NCI-H2196 treated with DMSO at 0.1 percent for 48 hours (cell line): ENCODE data around the gene MPHOSPH9.
"Not testable (repeated sequence)": the region's sequence is repeated elsewhere in the genome, so short reads cannot be mapped to it uniquely, and the experiment has no call there.

Experiments
- DNase-seq: peaks from one replicate; lab custom pipeline; 2025; ENCODE audit not compliant: unreplicated experiment; lab: John Stamatoyannopoulos, UW

The MPHOSPH9 gene

GRCh38 chr12:123231931-123232330, 1.0 kb downstream of the MPHOSPH9 start:
- DNase-seq, result no peak

GRCh38 chr12:123229051-123229450, 3.9 kb downstream of the MPHOSPH9 start:
- DNase-seq, result no peak

DNA sequence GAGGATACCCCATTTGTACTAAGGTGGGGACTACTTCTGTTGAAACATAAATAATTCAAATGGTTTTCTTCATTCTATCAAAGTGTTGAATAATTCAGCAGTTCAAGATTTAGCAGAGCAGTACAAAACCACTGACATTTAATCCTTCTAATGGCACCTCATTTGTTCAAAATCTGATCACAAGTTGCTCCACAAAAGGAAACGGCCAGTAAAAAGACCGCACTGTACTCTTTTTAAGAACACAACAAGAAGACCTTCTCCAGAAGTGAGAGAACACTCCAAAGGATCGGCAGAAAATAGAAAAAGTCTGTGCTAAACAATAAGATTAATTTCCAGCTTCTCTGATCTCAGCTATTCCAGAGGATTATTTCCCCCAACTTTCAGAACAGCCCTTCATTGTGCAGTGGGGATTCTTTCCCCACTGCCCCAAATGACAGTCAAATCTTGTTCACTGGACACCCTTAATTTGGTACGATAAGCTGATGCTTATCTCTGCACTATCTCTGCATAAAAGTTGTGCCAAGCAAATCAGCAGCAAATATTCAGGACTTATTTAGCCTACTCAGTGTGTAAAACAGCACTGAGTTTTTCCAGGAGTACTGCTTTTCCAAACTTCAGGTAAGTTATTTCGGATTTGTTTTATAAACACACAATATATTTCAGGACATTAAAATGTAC, 5.2 kb downstream of the MPHOSPH9 start:
- DNase-seq, result no peak

- no peak for DNase-seq
Measured at GRCh38 chr12:123225443-123225842, 7.5 kb downstream of the MPHOSPH9 start.

GRCh38 chr12:123223241-123223668, 9.7 kb downstream of the MPHOSPH9 start:
- no peak for DNase-seq

GRCh38 chr12:123207815-123208214, 25.1 kb downstream of the MPHOSPH9 start:
- DNase-seq, result not testable (repeated sequence)

- DNase-seq, result not testable (repeated sequence)
Measured at GRCh38 chr12:123206794-123207193, 26.1 kb downstream of the MPHOSPH9 start.

GRCh38 chr12:123200414-123200813, 32.5 kb downstream of the MPHOSPH9 start:
- no peak for DNase-seq

DNA sequence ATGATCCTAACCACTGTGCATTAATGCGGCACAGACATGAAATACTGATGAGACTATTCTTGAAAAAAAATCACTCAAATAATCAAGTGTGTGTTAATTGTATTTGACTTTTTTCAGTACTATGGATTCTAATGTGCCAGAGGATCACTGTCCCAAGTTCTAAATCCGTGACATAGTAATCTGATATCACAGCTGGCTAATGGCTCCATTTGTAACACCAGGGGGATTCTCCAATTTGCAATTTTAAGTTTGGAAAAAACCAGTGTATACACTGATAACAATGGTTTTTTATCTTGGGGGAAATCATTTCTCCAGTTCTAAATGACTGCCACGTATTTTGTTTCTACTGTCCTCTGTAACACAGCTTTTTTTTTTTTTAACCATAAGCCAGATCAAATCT, 33.0 kb downstream of the MPHOSPH9 start:
- no peak for DNase-seq

DNA sequence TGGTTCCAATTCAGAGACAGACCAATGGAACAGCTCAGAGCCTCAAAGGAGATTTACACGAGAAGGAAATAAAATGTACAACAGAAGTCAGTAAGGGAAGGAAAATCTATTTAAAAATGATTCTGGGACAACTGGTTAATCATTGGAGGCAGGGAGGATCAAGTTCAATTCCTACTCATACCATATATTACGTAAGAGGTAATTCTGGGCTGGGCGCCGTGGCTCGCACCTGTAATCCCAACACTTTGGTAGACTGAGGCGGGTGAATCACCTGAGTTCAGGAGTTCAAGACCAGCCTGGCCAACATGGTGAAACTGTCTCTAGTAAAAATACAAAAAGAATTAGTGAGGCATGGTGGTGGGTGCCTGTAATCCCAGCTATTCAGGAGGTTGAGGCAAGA, 45.3 kb downstream of the MPHOSPH9 start:
- no peak for DNase-seq

DNA sequence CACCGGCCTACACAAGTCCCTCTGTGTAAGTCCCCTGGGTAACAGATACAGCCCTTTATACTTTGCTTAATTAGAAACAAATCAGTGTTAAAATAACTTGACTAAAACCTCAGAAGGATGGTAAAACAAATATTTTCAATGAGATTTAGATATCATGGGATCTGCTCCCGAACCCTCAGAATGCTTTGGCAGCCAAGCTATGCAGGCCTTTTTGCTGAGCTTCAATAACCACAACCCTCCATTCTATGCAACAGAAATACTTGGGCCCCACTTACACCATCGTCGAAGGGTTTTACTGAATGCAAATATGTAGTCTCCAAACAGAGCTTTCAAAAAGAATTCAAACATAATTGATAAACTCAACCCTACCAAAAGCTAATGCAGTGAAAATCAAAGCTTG, 52.8 kb downstream of the MPHOSPH9 start:
- DNase-seq, result no peak

GRCh38 chr12:123171967-123172366, 61.0 kb downstream of the MPHOSPH9 start:
- DNase-seq, result no peak

DNA sequence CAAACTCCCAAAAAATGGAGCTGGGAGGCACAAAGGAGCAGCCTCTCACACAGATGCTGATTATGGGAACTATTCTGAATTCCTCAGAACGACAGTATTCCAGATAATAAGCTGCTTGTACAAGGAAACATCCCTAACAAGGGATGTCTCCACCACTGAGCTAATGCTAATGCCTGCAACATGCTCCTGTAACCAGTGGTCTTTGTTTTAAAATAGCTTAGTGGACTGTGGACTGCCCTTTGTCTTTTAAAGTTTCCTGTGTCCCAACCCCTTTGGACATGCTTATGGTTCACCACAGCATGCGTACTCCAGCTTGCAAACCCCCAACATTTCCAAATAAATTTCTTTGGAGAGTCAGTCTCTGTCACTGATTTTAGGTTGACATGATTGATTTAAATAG, 65.6 kb downstream of the MPHOSPH9 start:
- no peak for DNase-seq

DNA sequence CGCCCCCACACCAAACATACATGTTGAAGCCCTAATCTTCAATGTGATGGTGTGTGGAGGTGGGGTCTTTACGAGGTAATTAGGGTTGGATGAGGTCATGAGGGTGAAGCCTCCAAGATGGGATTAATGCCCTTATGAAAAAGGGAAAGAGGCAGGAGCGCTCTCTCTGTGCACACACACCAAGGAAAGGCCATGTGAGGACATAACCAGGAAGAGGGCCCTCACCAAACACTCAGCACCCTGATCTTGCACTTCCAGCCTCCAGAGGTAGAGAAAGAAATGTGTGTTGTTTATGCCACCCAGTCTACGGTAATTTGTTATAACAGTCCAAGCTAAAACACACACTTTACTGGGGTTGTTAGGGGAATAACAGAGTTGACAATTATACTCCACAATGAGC, 67.4 kb downstream of the MPHOSPH9 start:
- DNase-seq, result no peak

- no peak for DNase-seq
Measured at GRCh38 chr12:123164710-123165261, 68.2 kb downstream of the MPHOSPH9 start.

DNA sequence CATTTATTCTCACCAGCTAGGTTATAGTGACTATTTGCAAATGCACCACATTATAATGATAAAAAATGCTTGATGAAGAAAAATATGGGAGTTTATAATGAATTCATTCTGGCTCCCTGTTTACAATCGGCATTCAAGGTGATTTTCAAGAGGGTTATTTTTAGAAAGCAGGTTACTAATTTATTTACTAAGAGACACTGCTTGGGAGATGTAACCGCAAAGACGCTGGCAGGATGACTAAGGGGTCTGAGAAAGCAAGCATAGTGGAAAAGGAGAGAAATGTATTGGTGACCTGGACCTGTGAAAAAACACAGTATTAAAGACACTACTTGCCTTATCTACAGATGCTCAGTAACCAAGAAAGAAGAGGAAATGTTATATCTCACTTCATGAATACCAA, 68.7 kb downstream of the MPHOSPH9 start:
- DNase-seq, result no peak

DNA sequence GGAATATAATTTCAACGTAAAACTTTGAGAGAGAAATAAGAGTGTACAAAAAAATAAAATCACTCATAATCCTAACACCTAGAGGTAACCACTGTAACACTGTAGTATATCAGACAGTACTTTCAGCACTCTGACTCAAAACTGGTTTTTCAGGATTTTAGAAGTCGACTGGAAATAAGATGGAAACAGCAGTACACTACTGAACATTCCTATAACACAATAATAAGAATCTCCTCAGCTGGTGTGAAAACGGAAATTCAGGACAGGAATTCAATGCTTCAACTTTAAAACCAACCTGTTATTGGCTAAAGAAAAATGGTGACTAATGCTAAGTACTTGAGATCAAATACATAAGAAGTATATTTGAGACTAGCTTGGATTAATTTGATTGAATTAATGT, 69.7 kb downstream of the MPHOSPH9 start:
- DNase-seq, result no peak

GRCh38 chr12:123160801-123161487, 72.0 kb downstream of the MPHOSPH9 start:
- no peak for DNase-seq

DNA sequence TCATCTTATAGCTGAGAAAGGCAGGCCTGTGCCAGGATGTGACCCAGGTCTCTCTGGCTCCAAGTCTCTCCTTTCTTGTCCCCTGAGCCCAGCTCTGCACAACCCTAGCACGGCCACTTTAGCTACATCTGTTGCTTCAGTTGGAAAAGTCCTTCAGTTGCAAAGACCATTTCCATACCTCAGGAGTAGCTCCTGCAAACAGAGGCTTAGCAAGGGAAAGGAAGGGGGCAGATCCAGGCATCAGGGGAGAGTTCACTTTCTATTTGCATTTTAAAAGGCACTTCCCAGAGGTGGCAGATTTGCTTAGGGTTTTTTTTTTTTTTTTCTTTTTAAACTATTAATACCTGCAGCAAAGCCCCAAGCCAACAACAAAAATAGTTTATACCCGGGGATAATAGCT, 79.0 kb downstream of the MPHOSPH9 start:
- no peak for DNase-seq

- no peak for DNase-seq
Measured at GRCh38 chr12:123152833-123153232, 80.1 kb downstream of the MPHOSPH9 start.

DNA sequence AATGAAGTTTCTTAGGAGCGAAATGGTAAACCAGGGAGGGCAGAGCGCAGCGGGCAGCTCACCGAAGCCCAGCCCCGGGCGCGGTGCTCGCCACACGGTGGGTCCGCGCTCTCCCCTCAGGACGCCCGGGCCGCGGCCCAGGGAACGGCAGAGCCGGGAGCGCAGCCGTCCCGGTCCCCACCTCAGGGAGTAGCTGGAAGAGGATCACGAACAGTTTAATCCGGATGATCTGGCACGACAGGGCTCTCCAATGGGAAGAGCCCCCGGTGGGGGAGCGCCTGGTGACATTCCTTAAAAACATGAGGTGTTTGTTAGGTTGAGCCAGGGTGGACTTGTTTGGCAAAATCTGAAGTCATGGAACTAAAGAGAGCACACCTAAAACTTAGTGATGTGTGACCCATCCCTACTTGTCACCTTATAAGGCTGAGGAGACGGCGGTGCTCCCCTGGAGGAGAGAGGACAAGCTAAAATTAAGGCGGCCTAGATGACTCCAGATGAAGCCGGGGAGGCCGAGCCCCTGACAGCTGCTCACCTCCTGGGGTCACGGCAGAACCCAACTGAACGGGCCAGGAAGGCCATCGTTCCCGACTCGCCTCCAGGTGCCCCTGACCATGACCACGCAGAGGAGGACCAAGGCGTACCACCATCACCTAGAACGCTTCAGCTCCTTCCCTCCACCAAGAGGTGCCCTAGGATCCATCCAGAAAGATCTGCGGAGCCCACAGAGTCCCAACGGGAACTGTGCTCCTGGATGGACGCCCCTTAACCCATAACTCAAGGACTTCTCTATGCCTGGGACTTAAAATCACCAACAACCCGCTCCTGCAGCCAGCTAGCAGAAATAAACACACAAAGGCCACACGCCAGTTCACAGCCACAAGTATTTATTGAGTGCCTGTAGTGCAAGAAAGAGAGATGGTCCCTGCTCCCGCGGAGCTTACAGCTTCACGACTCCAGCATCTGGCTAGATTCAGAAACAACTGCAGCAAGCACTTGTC, 81.2 kb downstream of the MPHOSPH9 start:
- no peak for DNase-seq
